Chondrocyte (in vitro differentiated cells): ENCODE data around the gene CHCHD3. TPM values are rescaled to one million over a fixed set of nuclear protein-coding genes. Genes with fewer than 3 reads are reported as not detected.
"Not testable (repeated sequence)": the region's sequence is repeated elsewhere in the genome, so short reads cannot be mapped to it uniquely, and the experiment has no call there.

Experiments
- DNase-seq: peaks from one replicate; pipeline ENCODE4 v3.0.0; 2021; ENCODE audit warnings: mixed read lengths, low spot score
- H3K27ac Mint-ChIP-seq: one replicate; pipeline ENCODE4 v1.8.0; 2021; ENCODE audit warnings: mild to moderate bottlenecking, moderate library complexity, mixed read lengths; ENCODE audit not compliant: unreplicated experiment
- H3K27me3 Mint-ChIP-seq: 2 replicates; pipeline ENCODE4 v1.8.0; 2021; ENCODE audit warnings: low read depth, mixed read lengths
- H3K36me3 Mint-ChIP-seq: 2 replicates; pipeline ENCODE4 v1.8.0; 2021; ENCODE audit warnings: low read depth, mixed read lengths
- H3K4me1 Mint-ChIP-seq: 2 replicates; pipeline ENCODE4 v1.8.0; 2021; ENCODE audit warnings: low read depth, mild to moderate bottlenecking, mixed read lengths
- H3K4me3 Mint-ChIP-seq: one replicate; pipeline ENCODE4 v1.8.0; 2021; ENCODE audit warnings: mild to moderate bottlenecking, moderate library complexity, mixed read lengths; ENCODE audit not compliant: unreplicated experiment
- H3K9me3 Mint-ChIP-seq: 2 replicates; pipeline ENCODE4 v1.8.0; 2021; ENCODE audit warnings: low read depth, mixed read lengths
- total RNA-seq: library from RNA; stranded (reverse); gene quantifications from 3 replicates; pipeline ENCODE4 v1.2.1, GENCODE V29; 2021
- TF ChIP-seq, protein P1 (sequence below): fragments of 200-600 bp; sonication (generic); IDR thresholded peaks from 2 replicates; pipeline ENCODE4 v1.5.0; 2021; ENCODE audit warnings: antibody characterized with exemption, mild to moderate bottlenecking, moderate library complexity

CHCHD3 gene
- total RNA-seq, 1 donor from 2014 or later = 42.6 TPM

DNA sequence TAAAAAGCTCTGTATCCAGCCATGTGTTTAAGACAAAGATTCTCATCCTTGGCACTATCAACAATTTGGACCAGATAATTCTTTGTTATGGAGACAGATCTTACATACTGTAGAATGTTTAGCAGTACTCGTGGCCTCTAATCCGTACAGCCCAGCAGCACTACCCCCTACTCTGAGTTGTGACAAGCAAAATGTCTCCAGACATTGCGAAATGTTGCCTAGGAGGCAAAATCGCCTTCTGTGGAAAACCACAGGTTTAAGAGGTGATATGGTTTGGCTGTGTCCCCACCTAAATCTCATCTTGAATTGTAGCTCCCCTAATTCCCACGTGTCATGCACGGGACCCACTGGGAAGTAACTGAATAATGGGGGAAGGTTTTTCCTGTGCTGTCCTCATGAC, 186.7 kb downstream of the CHCHD3 start:
- TF ChIP-seq, protein P1, sequence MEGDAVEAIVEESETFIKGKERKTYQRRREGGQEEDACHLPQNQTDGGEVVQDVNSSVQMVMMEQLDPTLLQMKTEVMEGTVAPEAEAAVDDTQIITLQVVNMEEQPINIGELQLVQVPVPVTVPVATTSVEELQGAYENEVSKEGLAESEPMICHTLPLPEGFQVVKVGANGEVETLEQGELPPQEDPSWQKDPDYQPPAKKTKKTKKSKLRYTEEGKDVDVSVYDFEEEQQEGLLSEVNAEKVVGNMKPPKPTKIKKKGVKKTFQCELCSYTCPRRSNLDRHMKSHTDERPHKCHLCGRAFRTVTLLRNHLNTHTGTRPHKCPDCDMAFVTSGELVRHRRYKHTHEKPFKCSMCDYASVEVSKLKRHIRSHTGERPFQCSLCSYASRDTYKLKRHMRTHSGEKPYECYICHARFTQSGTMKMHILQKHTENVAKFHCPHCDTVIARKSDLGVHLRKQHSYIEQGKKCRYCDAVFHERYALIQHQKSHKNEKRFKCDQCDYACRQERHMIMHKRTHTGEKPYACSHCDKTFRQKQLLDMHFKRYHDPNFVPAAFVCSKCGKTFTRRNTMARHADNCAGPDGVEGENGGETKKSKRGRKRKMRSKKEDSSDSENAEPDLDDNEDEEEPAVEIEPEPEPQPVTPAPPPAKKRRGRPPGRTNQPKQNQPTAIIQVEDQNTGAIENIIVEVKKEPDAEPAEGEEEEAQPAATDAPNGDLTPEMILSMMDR = no peak
- no peak for DNase-seq
- Mint-ChIP-seq H3K4me3 (no peak overlapping the region), H3K36me3 (no peaks in the 10 kb centered on the region), H3K27ac (no peak overlapping the region), H3K27me3 (no peaks in the 10 kb centered on the region), H3K9me3 (no peaks in the 10 kb centered on the region), H3K4me1 (no peaks in the 10 kb centered on the region)

DNA sequence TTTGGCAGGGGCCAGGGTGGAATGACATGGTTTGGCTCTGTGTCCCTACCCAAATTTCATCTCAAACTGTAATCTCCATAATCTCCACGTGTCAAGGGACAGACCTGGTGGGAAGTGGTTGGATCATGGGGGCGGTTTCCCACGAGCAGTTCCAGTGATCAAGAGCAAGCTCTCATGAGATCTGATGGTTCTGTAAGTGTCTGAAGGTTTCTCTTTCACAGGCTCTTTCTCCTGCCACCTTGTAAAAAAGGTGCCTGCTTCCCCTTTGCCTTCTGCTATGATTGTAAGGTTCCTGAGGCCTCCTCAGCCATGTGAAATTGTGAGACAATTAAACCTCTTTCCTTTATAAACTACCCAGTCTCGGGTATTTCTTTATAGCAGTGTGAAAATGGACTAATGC, 188.3 kb downstream of the CHCHD3 start:
- Mint-ChIP-seq H3K27me3 (no peaks in the 10 kb centered on the region), H3K4me1 (no peaks in the 10 kb centered on the region), H3K9me3 (no peaks in the 10 kb centered on the region), H3K36me3 (no peaks in the 10 kb centered on the region), H3K4me3 (no peak overlapping the region), H3K27ac (no peak overlapping the region)
- TF ChIP-seq, protein P1 = no peak
- no peak for DNase-seq

DNA sequence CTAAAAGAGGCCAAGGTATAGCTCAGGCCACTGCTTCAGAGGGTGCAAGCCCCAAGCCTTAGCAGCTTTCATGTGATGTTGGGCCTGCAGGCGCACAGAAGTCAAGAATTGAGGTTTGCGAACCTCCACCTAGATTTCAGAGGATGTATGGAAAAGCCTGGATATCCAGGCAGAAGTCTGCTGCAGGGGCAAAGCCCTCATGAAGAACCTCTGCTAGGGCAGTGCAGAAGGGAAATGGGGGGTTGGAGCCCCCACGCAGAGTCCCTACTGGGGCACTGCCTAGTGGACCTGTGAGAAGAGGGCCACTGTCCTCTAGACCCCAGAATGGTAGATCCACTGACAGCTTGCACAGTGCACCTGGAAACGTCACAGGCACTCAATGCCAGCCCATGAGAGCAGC, 189.1 kb downstream of the CHCHD3 start:
- H3K27me3 Mint-ChIP-seq, H3K27ac Mint-ChIP-seq, H3K4me1 Mint-ChIP-seq, H3K9me3 Mint-ChIP-seq, H3K4me3 Mint-ChIP-seq, DNase-seq, H3K36me3 Mint-ChIP-seq: not testable (repeated sequence)

DNA sequence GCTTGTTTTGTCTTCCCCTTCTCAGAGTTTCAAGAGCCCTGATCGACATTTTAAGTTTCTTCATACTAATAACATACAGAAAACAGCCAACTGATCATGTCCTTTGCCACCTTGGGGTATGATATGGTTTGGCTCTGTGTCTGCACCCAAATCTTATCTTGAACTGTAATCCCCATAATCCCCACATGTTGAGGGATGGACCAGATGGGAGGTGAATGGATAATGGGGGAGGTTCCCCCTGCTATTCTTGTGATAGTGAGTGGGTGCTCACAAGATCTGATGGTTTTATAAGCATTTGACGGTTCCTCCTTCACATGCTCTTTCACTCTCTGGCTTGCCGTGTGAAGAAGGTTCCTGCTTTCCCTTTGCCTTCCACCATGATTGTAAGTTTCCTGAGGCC, 190.3 kb downstream of the CHCHD3 start:
- Mint-ChIP-seq H3K36me3 (no peaks in the 10 kb centered on the region), H3K9me3 (no peaks in the 10 kb centered on the region), H3K4me3 (no peak overlapping the region), H3K4me1 (no peaks in the 10 kb centered on the region), H3K27ac (no peak overlapping the region), H3K27me3 (no peaks in the 10 kb centered on the region)
- TF ChIP-seq, protein P1 = no peak
- DNase-seq = no peak

DNA sequence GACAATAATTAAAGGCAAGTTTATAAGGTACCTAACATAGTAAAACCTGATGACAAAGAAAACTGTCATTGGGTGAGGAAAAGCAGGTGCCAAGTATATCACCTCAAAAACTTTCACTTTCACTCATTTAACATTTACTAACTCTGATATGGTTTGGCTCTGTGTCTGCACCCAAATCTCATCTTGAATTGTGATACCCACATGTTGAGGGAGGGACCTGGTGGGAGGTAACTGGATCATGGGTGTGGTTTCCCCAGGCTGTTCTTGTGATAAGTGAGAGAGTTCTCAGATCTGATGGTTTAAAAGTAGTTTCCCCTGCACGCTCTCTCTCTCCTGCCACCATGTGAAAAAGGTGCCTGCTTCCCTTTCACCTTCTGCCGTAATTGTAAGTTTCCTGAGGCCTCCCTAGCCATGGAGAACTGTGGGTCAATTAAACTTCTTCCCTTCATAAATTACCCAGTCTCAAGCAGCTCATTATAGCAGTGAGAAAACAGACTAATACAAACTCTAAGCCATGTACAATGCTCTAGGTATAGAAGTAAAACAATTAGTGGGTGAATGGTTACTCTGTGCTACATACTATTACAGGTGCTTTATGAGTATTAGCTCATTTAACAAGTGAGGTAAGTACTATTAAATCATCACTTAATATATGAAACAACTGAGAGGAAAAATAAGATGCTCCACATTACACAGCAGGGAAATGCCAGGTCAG, 199.0 kb downstream of the CHCHD3 start:
- TF ChIP-seq, protein P1 = no peak

DNA sequence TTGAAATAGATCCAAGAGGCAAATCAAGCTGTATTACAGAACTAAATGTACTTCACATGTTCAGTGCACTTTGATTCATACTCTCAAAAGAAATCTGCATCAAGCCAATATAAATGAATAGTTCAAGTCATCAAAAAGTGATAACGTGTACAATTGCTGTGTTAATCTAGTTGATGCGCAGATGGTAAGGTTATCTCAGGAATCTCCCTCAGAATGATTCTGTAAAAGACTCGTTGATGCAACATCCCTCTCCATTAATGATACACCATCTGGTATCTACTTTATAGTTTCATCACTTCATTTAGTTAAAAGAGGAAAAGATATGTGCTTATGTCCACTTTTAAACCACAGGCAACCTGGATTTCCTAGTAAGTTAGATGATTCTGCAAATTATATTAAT, 200.6 kb downstream of the CHCHD3 start:
- Mint-ChIP-seq H3K36me3 (peaks cover 12% of the 10 kb centered on the region), H3K4me1 (no peaks in the 10 kb centered on the region), H3K4me3 (no peak overlapping the region), H3K27ac (no peak overlapping the region), H3K9me3 (no peaks in the 10 kb centered on the region), H3K27me3 (no peaks in the 10 kb centered on the region)
- no peak for DNase-seq
- TF ChIP-seq, protein P1 = no peak

More for the DNA sequence above, 199.0 kb downstream of the CHCHD3 start:
- Mint-ChIP-seq H3K9me3 (no peaks in the 10 kb centered on the region), H3K4me1 (no peaks in the 10 kb centered on the region), H3K4me3 (no peak overlapping the region), H3K27ac (no peak overlapping the region), H3K27me3 (no peaks in the 10 kb centered on the region), H3K36me3 (peaks cover 12% of the 10 kb centered on the region)
- no peak for DNase-seq
